Liver (tissue), 9 donors: ENCODE data around the gene TAS2R13. TPM values are rescaled to one million over a fixed set of nuclear protein-coding genes. Genes with fewer than 3 reads are reported as not detected.

ENCODE experiments used
- DNase-seq: peaks from one replicate; pipeline ENCODE4 v3.0.0-alpha.2; 2017; ENCODE audit warnings: low spot score
- H3K27ac ChIP-seq, 2 donors: one replicate each; pipeline ENCODE4 v1.7.0; 2013; ENCODE audit warnings: inconsistent platforms in 2 of 2, low read length in 2 of 2, control low read depth in 1 of 2, low read depth in 1 of 2, mild to moderate bottlenecking in 1 of 2
- H3K27me3 ChIP-seq, 4 donors: one replicate each; pipeline versions ENCODE4 v1.6.1 to v1.7.0; 2013; ENCODE audit warnings: low read length in 3 of 4, inconsistent platforms in 1 of 4, mild to moderate bottlenecking in 1 of 4, moderate library complexity in 1 of 4; ENCODE audit not compliant: control insufficient read depth in 4 of 4, insufficient read depth in 4 of 4
- H3K36me3 ChIP-seq, 4 donors: one replicate each; pipeline versions ENCODE4 v1.6.1 to v1.7.0; 2013; ENCODE audit warnings: low read length in 3 of 4, mild to moderate bottlenecking in 3 of 4, low read depth in 1 of 4, moderate library complexity in 1 of 4; ENCODE audit not compliant: control insufficient read depth in 4 of 4, insufficient read depth in 3 of 4
- H3K4me1 ChIP-seq, 4 donors: one replicate each; pipeline versions ENCODE4 v1.6.1 to v1.7.0; 2013; ENCODE audit warnings: low read length in 3 of 4, mild to moderate bottlenecking in 3 of 4, moderate library complexity in 1 of 4; ENCODE audit not compliant: control insufficient read depth in 4 of 4, insufficient read depth in 4 of 4
- H3K4me3 ChIP-seq, 3 donors: one replicate each; pipeline versions ENCODE4 v1.6.1 to v1.7.0; 2013; ENCODE audit warnings: low read length in 3 of 3, control low read depth in 1 of 3, low read depth in 1 of 3, mild to moderate bottlenecking in 1 of 3
- H3K9ac ChIP-seq, 2 donors: one replicate each; pipeline ENCODE4 v1.7.0; 2013; ENCODE audit warnings: low read length in 2 of 2, mild to moderate bottlenecking in 2 of 2, moderate library complexity in 2 of 2, control low read depth in 1 of 2, low read depth in 1 of 2
- H3K9me3 ChIP-seq, 4 donors: one replicate each; pipeline versions ENCODE4 v1.6.1 to v1.7.0; 2013; ENCODE audit warnings: low read length in 3 of 4; ENCODE audit not compliant: control insufficient read depth in 4 of 4
- EGR1 ChIP-seq, 2 donors: IDR thresholded peaks; 2 replicates each; pipeline ENCODE4 v1.6.1; 2016 to 2018; ENCODE audit warnings: antibody characterized with exemption in 2 of 2, low read depth in 2 of 2
- FOXA1 ChIP-seq: IDR thresholded peaks from 2 replicates; pipeline ENCODE4 v1.6.1; 2016; ENCODE audit warnings: antibody characterized with exemption
- FOXA2 ChIP-seq: IDR thresholded peaks from 2 replicates; pipeline ENCODE4 v1.6.1; 2016; ENCODE audit warnings: antibody characterized with exemption
- GABPA ChIP-seq, 2 donors: IDR thresholded peaks in 1 of 2; conservative IDR thresholded peaks in 1 of 2; 2 replicates each; pipeline ENCODE4 v1.6.1; 2016; ENCODE audit warnings: antibody characterized with exemption in 2 of 2, mild to moderate bottlenecking in 1 of 2, moderate library complexity in 1 of 2
- HNF4A ChIP-seq, 2 donors: conservative IDR thresholded peaks; 2 replicates each; pipeline ENCODE4 v1.6.1; 2016; ENCODE audit warnings: antibody characterized with exemption in 2 of 2, mild to moderate bottlenecking in 2 of 2
- HNF4G ChIP-seq: IDR thresholded peaks from 2 replicates; pipeline ENCODE4 v1.6.1; 2016; ENCODE audit warnings: antibody characterized with exemption
- JUND ChIP-seq, 2 donors: IDR thresholded peaks; 2 replicates each; pipeline ENCODE4 v1.6.1; 2016; ENCODE audit warnings: antibody characterized with exemption in 2 of 2
- NR2F2 ChIP-seq: IDR thresholded peaks from 2 replicates; pipeline ENCODE4 v1.6.1; 2016; ENCODE audit warnings: antibody characterized with exemption
- RAD21 ChIP-seq, 2 donors: IDR thresholded peaks; 2 replicates each; pipeline ENCODE4 v1.6.1; 2016; ENCODE audit warnings: antibody characterized with exemption in 2 of 2, mild to moderate bottlenecking in 2 of 2
- REST ChIP-seq: IDR thresholded peaks from 2 replicates; pipeline ENCODE4 v1.6.1; 2016; ENCODE audit warnings: antibody characterized with exemption, mild to moderate bottlenecking
- RXRA ChIP-seq, 2 donors: IDR thresholded peaks; 2 replicates each; pipeline ENCODE4 v1.6.1; 2017 to 2018; ENCODE audit warnings: antibody characterized with exemption in 2 of 2, mild to moderate bottlenecking in 1 of 2
- SP1 ChIP-seq: IDR thresholded peaks from 2 replicates; pipeline ENCODE4 v1.6.1; 2018; ENCODE audit warnings: antibody characterized with exemption, mild to moderate bottlenecking
- YY1 ChIP-seq: IDR thresholded peaks from 2 replicates; pipeline ENCODE4 v1.6.1; 2016; ENCODE audit warnings: antibody characterized with exemption, mild to moderate bottlenecking
- ZBTB33 ChIP-seq: IDR thresholded peaks from 2 replicates; pipeline ENCODE4 v1.6.1; 2016; ENCODE audit warnings: antibody characterized with exemption
- whole genome bisulfite sequencing: extraction: QIAGEN DNeasy Blood & Tissue Kit; methylation state at CpG from one replicate; pipeline ENCODE4 v1.1.7; 2013; 5-methylcytosine and 5-hydroxymethylcytosine counted together
- polyA plus RNA-seq, 2 donors: library from polyadenylated mRNA; stranded (reverse) in 1 of 2; unstranded in 1 of 2; fragments of 200-250 nt in 1 of 2; fragments of >200 nt in 1 of 2; fragmentation: Nextera tagmentation in 1 of 2; extraction: Ambion mirVana in 1 of 2; gene quantifications; one replicate each; pipeline versions ENCODE4 v1.2.1 to v1.2.3, GENCODE V29; 2013 to 2015
- total RNA-seq, 2 donors: library from RNA; depleted of rRNA; stranded (reverse); fragments of >200 nt; gene quantifications; one replicate each; pipeline ENCODE4 v1.2.3, GENCODE V29; 2014
- TF ChIP-seq, protein P1 (sequence below): IDR thresholded peaks from 2 replicates; pipeline ENCODE4 v1.6.1; 2016; ENCODE audit warnings: antibody characterized with exemption
- TF ChIP-seq, protein P2 (sequence below): fragments of 150-350 bp; IDR thresholded peaks from 2 replicates; pipeline ENCODE4 v1.5.1; 2017; ENCODE audit warnings: improper control_type of control experiment, low read depth, low read length; ENCODE audit not compliant: missing input control
- TF ChIP-seq, protein P3 (sequence below): IDR thresholded peaks from 2 replicates; pipeline ENCODE4 v1.6.1; 2016; ENCODE audit warnings: antibody characterized with exemption
- donor health status: healthy.
- donor health status: healthy.
- donor health status: healthy.
- donor health status: healthy.
- donor health status: healthy.

TAS2R13 gene, protein sequence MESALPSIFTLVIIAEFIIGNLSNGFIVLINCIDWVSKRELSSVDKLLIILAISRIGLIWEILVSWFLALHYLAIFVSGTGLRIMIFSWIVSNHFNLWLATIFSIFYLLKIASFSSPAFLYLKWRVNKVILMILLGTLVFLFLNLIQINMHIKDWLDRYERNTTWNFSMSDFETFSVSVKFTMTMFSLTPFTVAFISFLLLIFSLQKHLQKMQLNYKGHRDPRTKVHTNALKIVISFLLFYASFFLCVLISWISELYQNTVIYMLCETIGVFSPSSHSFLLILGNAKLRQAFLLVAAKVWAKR
- 1 to 10 TPM in 1 of 2 donors, under 1 TPM in 1; 0.51 to 6.2 TPM for total RNA-seq
- polyA plus RNA-seq = under 1 TPM in 1 of 2 donors, not detected in 1; 0.10 TPM

- no peak within 1 kb of the TSS for H3K9ac ChIP-seq
- no peak for DNase-seq
- H3K4me3 ChIP-seq = no peak within 1 kb of the TSS
- H3K27ac ChIP-seq = no peak within 1 kb of the TSS
- H3K9me3 ChIP-seq = peaks cover 0 to 6% (median 1%) of the 10 kb centered on the region in 4 donors
- no peaks in the 10 kb centered on the region for H3K27me3 ChIP-seq
- 96% methylated on average over 1 of the region's 1 CpG for WGBS
- TF ChIP-seq EGR1 (IDR thresholded peaks at IDR 0.05; ENCODE audit: low read depth in 2 of 2) (no peak), JUND (IDR thresholded peaks at IDR 0.05) (no peak), REST (no peak), ZBTB33 (no peak), RAD21 (IDR thresholded peaks at IDR 0.05) (no peak), YY1 (no peak), NR2F2 (no peak), FOXA2 (no peak)
- TF ChIP-seq, protein P1, sequence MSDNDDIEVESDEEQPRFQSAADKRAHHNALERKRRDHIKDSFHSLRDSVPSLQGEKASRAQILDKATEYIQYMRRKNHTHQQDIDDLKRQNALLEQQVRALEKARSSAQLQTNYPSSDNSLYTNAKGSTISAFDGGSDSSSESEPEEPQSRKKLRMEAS = no peak
- TF ChIP-seq, protein P2, sequence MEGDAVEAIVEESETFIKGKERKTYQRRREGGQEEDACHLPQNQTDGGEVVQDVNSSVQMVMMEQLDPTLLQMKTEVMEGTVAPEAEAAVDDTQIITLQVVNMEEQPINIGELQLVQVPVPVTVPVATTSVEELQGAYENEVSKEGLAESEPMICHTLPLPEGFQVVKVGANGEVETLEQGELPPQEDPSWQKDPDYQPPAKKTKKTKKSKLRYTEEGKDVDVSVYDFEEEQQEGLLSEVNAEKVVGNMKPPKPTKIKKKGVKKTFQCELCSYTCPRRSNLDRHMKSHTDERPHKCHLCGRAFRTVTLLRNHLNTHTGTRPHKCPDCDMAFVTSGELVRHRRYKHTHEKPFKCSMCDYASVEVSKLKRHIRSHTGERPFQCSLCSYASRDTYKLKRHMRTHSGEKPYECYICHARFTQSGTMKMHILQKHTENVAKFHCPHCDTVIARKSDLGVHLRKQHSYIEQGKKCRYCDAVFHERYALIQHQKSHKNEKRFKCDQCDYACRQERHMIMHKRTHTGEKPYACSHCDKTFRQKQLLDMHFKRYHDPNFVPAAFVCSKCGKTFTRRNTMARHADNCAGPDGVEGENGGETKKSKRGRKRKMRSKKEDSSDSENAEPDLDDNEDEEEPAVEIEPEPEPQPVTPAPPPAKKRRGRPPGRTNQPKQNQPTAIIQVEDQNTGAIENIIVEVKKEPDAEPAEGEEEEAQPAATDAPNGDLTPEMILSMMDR = no peak
- no peaks in the 10 kb centered on the region for H3K4me1 ChIP-seq
- H3K36me3 ChIP-seq = no peaks in the 10 kb centered on the region
These were observed at the start of gene TAS2R13 for GRCh38 chr12:10909462-10909861. Gene TAS2R13, minus strand, starts transcription at chr12:10909562. Its CDS starts 264 bp downstream, at chr12:10909298.

GRCh38 chr12:10957741-10958140 lies 48.4 kb upstream of the TAS2R13 start:
- Histone ChIP-seq H3K36me3 (no peaks in the 10 kb centered on the region), H3K4me1 (no peaks in the 10 kb centered on the region), H3K27me3 (no peaks in the 10 kb centered on the region), H3K9ac (no peak overlapping the region), H3K9me3 (no peaks in the 10 kb centered on the region), H3K27ac (no peak overlapping the region), H3K4me3 (no peak overlapping the region)
- DNase-seq = no peak
- TF ChIP-seq, protein P3, sequence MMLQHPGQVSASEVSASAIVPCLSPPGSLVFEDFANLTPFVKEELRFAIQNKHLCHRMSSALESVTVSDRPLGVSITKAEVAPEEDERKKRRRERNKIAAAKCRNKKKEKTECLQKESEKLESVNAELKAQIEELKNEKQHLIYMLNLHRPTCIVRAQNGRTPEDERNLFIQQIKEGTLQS = no peak
- TF ChIP-seq HNF4G = no peak
- TF ChIP-seq, protein P1 = no peak
- TF ChIP-seq SP1 = no peak
- TF ChIP-seq ZBTB33 = no peak
- TF ChIP-seq HNF4A (conservative IDR thresholded peaks at IDR 0.05) = no peak
- no peak for TF ChIP-seq FOXA1
- no peak for TF ChIP-seq YY1
- TF ChIP-seq FOXA2 = no peak
- TF ChIP-seq RXRA (IDR thresholded peaks at IDR 0.05) = no peak
- TF ChIP-seq GABPA (IDR thresholded peaks at IDR 0.05 in 1 of 2, conservative IDR thresholded peaks at IDR 0.05 in 1 of 2) = no peak
- TF ChIP-seq, protein P2 = no peak
- TF ChIP-seq NR2F2 = no peak
- TF ChIP-seq JUND (IDR thresholded peaks at IDR 0.05) = no peak
